KOPT-K1 (cell line): Measurements from ENCODE around the gene METTL27.
"Not testable (repeated sequence)": the region's sequence is repeated elsewhere in the genome, so short reads cannot be mapped to it uniquely, and the experiment has no call there.

ENCODE experiments used
- H3K27ac ChIP-seq: fragments of 200-600 bp; sonication (generic); 2 replicates; pipeline ENCODE4 v1.5.1; 2016; ENCODE audit warnings: antibody characterized with exemption, mild to moderate bottlenecking, low read depth, low read length; ENCODE audit not compliant: poor library complexity, severe bottlenecking
- H3K36me3 ChIP-seq: fragments of 200-600 bp; sonication (generic); 2 replicates; pipeline ENCODE4 v1.5.1; 2017; ENCODE audit warnings: antibody characterized with exemption, mild to moderate bottlenecking, low read length, moderate library complexity; ENCODE audit not compliant: insufficient read depth
- H3K9me3 ChIP-seq: fragments of 200-600 bp; sonication (generic); 2 replicates; pipeline ENCODE4 v1.5.1; 2017; ENCODE audit warnings: antibody characterized with exemption, low read length, mild to moderate bottlenecking; ENCODE audit not compliant: insufficient read depth, poor library complexity, severe bottlenecking

The METTL27 gene

DNA sequence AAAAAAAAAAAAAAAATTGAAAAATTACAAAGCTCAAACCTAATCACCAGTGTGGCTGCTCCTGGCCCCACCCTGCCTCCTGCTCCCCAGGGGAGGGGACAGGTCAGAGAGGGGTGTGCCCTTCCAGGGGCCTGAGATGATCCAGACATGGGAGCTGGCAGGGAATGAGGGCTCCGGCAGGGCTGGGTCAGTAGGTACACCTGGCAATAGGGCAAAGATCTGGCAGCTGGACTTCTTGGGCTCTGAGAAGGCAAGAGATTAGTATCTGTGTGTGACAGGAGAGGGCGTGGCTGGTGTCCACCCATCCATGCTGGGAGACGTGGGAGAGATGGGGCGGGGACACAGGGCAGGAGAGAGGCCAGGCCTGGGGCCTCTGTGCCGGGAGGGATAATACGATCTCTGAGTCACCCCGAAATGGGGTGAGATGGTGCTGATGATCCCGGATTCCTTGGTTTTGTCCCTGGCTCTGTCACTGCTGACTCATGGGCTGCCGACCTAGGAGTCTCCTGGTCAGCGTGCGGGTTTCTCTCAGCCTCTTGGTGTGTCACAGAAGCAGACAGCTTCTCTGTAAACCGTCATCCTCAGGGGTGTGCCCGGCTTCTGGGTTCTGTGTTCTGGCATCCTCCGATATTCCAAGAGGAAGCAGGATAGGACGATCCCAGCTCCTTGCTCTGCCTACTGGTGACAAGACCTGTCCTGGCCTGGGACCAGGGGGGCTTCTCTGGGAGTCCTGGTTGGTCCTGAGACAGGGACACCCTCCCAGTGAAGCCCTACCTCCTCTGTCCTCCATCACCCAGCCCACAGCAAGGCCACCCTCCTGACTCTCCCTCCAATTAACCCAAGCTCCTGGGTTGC lies 19.8 kb downstream of the METTL27 start:
- Histone ChIP-seq H3K27ac (no peak overlapping the region), H3K9me3 (no peaks in the 10 kb centered on the region), H3K36me3 (no peaks in the 10 kb centered on the region)

GRCh38 chr7:73821597-73822285 lies 20.6 kb downstream of the METTL27 start:
- not testable (repeated sequence) for H3K9me3 ChIP-seq, H3K36me3 ChIP-seq, H3K27ac ChIP-seq

DNA sequence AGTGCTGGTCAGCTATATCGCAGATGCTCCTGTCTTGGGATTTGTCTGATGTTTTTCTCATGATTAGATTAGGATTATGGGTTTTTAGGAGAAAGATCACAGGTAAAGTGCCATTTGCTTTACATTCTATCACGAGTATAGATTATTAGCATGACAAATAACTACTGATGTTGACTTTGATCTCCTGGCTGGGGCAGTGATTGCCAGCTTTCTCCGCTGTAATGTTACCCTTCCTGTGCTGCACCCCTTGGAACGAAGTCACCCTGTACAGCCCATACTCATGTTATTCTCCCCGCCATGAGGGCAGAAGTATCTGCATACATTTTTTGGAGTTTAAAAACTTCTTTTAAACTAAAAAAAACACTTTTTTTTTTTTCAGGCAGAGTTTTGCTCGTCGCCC lies 22.3 kb downstream of the METTL27 start:
- no peaks in the 10 kb centered on the region for H3K36me3 ChIP-seq
- no peaks in the 10 kb centered on the region for H3K9me3 ChIP-seq

DNA sequence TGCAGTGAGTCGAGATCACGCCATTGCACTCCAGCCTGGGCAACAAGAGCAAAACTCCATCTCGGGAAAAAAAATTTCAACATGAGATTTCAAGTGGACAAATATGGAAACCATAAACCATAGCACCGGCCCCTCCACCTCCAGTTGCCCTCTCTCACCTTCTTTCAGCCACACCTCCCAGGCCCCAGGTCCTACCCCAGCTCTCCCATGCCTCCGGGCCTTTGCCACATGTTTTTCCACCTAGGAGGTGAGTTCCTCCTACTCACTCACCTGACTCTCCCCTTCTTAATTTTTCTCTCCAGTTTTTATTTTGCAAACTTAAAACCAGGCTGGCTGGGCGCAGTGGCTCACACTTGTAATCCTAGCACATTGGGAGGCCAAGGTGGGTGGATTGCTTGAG lies 25.2 kb downstream of the METTL27 start:
- Histone ChIP-seq H3K9me3 (peaks cover 6% of the 10 kb centered on the region), H3K36me3 (no peaks in the 10 kb centered on the region), H3K27ac (no peak overlapping the region)

More for the DNA sequence above, 22.3 kb downstream of the METTL27 start:
- no peak overlapping the region for H3K27ac ChIP-seq

DNA sequence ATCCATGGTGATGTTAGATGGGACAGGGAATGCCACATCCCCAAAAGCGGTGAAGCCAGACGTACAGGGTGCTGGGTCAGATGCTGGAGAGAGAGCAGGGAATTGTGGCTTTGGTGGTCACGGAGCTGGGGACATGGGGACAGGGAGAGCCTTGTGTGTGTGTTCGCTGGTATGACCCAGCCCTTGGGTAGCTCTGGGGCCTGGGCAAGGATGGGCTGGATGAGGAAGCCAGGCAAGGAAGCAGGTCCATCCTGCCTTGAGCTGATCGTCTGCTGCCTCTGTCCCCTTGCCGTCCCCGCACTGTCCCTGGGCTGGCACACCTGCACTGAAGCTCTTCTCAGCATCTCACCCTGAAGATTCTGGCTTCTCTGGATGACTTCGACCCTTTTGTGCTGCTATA lies 26.9 kb downstream of the METTL27 start:
- peaks cover 6% of the 10 kb centered on the region for H3K9me3 ChIP-seq
- no peak overlapping the region for H3K27ac ChIP-seq

DNA sequence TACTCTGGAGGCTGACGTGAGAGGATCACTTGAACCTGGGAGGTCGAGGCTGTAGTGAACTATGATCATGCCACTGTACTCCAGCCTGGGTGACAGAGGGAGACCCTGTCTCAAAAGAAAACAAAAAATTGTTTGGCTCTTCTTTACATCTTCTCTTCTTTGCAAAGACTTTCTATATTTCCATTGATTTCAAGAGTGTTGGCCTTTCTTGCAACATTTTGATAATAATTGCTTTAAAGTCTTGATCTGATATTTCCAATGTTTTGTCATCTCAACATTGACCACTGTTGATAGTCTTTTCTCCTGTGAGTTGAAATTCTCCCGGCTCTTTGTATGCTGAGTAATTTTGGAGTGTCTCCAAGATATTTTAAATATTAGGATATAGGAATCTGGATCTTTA lies 29.3 kb downstream of the METTL27 start:
- H3K9me3 ChIP-seq: peaks cover 6% of the 10 kb centered on the region
- H3K27ac ChIP-seq: no peak overlapping the region
- H3K36me3 ChIP-seq: no peaks in the 10 kb centered on the region

More for the DNA sequence above, 26.9 kb downstream of the METTL27 start:
- no peaks in the 10 kb centered on the region for H3K36me3 ChIP-seq

GRCh38 chr7:73811760-73812168 lies 30.6 kb downstream of the METTL27 start:
- Histone ChIP-seq H3K36me3 (no peaks in the 10 kb centered on the region), H3K9me3 (peaks cover 6% of the 10 kb centered on the region), H3K27ac (no peak overlapping the region)

GRCh38 chr7:73810998-73811360 lies 31.3 kb downstream of the METTL27 start:
- H3K27ac ChIP-seq: no peak overlapping the region
- H3K9me3 ChIP-seq: peaks cover 6% of the 10 kb centered on the region
- no peaks in the 10 kb centered on the region for H3K36me3 ChIP-seq

GRCh38 chr7:73809467-73809951 lies 32.8 kb downstream of the METTL27 start:
- Histone ChIP-seq H3K27ac (no peak overlapping the region), H3K36me3 (no peaks in the 10 kb centered on the region), H3K9me3 (peaks cover 6% of the 10 kb centered on the region)

DNA sequence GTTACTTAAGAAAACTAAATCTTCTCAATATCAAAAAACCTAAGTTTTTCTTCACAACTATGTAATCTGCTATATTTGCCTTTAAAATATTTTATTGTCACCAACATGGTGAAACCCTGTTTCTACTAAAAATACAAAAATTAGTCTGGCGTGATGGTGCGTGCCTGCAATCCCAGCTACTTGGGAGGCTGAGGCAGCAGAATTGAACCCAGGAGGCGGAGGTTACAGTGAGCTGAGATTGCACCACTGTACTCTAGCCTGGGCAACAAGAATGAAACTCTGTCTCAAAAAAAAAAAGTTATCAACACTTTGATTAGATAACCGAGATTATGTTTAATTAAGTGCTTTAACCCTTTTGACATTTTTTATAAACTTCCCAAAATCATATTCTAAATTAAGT lies 39.9 kb downstream of the METTL27 start:
- H3K36me3 ChIP-seq: no peaks in the 10 kb centered on the region

GRCh38 chr7:73801577-73801976 lies 40.7 kb downstream of the METTL27 start:
- Histone ChIP-seq H3K27ac (no peak overlapping the region), H3K9me3 (no peaks in the 10 kb centered on the region), H3K36me3 (no peaks in the 10 kb centered on the region)

More for the DNA sequence above, 39.9 kb downstream of the METTL27 start:
- Histone ChIP-seq H3K9me3 (no peaks in the 10 kb centered on the region), H3K27ac (no peak overlapping the region)

DNA sequence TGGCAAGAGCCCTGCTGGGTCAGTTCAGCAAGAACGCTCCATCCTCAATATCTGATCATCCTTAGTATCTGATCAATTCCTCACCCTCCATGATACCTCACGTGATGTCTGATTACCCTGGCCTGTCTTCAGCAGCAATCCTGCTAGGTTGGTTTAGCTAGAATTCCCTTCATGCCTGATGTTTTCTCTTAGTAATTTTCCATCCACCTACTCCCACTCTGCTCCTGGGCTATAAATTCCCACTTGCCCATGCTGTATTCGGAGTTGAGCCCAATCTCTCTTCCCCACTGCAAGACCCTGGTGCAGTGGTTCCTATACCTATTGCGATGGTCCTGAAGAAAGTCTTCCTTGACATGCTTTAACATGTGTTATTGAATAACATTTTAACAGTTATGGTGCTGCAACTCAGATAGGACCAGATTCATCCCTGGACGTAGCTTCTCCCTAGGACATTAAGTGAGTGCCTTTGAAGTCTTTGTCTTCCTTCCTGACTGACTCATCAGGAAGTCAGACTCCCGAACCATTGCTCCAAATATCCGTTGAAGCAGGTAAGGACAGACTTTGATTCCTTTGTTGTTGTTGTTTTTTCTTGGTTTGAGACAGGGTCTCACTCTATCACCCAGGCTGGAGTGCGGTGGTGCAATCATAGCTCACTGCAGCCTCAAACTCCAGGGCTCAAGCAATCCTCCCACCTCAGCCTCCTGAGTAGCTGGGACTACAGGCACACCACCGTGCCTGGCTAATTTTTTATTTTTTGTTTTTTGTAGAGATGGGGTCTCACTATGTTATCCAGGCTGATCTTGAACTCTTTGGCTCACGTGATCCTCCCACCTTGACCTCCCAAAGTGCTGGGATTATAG lies 42.8 kb downstream of the METTL27 start:
- H3K36me3 ChIP-seq: no peaks in the 10 kb centered on the region
- H3K9me3 ChIP-seq: no peaks in the 10 kb centered on the region
- no peak overlapping the region for H3K27ac ChIP-seq

- H3K27ac ChIP-seq: not testable (repeated sequence)
Observed at GRCh38 chr7:73797176-73797575, 45.1 kb downstream of the METTL27 start.

GRCh38 chr7:73796656-73797055 lies 45.7 kb downstream of the METTL27 start:
- H3K36me3 ChIP-seq, H3K27ac ChIP-seq, H3K9me3 ChIP-seq: not testable (repeated sequence)

More at GRCh38 chr7:73797176-73797575, 45.1 kb downstream of the METTL27 start:
- not testable (repeated sequence) for H3K9me3 ChIP-seq, H3K36me3 ChIP-seq

DNA sequence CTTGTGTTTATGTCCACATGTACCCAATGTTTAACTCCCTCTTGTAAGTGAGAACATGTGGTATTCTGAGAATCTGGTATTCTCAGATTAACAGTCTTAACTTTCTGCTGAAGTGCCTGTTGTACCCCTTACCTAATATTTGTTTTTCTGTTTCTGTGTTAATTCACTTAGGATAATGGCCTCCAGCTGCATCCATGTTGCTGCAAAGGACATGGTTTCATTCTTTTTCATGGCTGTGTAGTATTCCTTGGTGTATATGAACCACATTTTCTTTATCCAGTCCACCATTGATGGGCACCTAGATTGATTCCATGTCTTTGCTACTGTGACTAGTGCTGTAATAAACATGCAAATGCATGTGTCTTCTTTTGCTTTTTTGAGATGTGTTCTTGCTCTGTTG lies 47.1 kb downstream of the METTL27 start:
- H3K9me3 ChIP-seq: peaks cover 13% of the 10 kb centered on the region
- H3K36me3 ChIP-seq, H3K27ac ChIP-seq: not testable (repeated sequence)
